Measurements from ENCODE around the gene FAAP20.

The FAAP20 gene

DNA sequence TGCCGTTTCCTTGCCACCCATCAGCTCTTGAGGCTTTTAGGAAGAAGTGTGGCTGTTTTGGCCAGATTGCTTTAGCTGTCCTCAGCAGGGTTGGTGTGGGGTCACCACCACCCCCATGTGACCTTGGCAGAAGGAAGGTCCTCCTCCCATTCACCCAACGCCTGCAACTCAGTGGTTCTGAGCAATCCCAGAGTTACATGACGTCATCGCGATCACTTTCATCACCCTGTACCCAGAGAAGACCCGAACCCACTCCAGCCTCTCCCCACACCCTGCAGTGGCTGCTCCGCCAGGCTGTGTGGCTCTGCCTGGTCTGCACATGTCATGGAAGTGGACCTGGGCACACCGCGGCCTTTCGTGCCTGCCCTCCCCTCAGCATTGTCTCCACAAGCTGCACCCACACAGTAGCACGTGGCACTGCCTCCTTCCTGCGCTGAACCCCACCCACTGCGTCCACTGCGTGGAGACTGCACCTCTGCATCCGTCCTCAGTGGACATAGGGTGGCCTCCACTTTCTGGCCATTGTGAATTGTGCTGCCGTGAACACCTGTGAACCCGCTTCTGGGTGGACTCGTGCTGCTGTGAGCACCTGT, 16.5 kb downstream of the FAAP20 start:
- Histone ChIP-seq H3K79me2 (ENCODE audit: insufficient read depth, low read length) (no peaks in the 10 kb centered on the region), H3K9ac (ENCODE audit: low read depth, low read length) (no peak overlapping the region), H3K4me2 (ENCODE audit: insufficient read depth, low read length) (no peak overlapping the region), H3K4me3 (ENCODE audit: low read depth in 1 of 2, low read length in 2 of 2) (no peak overlapping the region), H3K9me3 (ENCODE audit: insufficient read depth, low read length, severe bottlenecking) (no peaks in the 10 kb centered on the region), H3K27ac (ENCODE audit: low read length) (no peak overlapping the region), H4K20me1 (ENCODE audit: insufficient read depth, low read length) (peaks cover 15% of the 10 kb centered on the region; the same call in 1 of the 2 replicates), H3K4me1 (ENCODE audit: insufficient read depth, low read length) (no peaks in the 10 kb centered on the region), H3K27me3 (ENCODE audit: insufficient read depth, low read length, poor library complexity) (no peaks in the 10 kb centered on the region), H3K36me3 (ENCODE audit: insufficient read depth, low read length) (no peaks in the 10 kb centered on the region), H2AFZ (ENCODE audit: low read depth, low read length) (no peak overlapping the region)
- no peak for ATAC-seq (ENCODE audit: insufficient read depth, low read depth)
- DNase-seq, result no peak
- TF ChIP-seq EZH2 (IDR thresholded peaks at IDR 0.05; ENCODE audit: borderline replicate concordance, low read depth, low read length, severe bottlenecking), result no peak
- TF ChIP-seq, protein P1, sequence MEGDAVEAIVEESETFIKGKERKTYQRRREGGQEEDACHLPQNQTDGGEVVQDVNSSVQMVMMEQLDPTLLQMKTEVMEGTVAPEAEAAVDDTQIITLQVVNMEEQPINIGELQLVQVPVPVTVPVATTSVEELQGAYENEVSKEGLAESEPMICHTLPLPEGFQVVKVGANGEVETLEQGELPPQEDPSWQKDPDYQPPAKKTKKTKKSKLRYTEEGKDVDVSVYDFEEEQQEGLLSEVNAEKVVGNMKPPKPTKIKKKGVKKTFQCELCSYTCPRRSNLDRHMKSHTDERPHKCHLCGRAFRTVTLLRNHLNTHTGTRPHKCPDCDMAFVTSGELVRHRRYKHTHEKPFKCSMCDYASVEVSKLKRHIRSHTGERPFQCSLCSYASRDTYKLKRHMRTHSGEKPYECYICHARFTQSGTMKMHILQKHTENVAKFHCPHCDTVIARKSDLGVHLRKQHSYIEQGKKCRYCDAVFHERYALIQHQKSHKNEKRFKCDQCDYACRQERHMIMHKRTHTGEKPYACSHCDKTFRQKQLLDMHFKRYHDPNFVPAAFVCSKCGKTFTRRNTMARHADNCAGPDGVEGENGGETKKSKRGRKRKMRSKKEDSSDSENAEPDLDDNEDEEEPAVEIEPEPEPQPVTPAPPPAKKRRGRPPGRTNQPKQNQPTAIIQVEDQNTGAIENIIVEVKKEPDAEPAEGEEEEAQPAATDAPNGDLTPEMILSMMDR (IDR thresholded peaks at IDR 0.05; ENCODE audit: borderline replicate concordance, extremely low read depth, low read length, poor library complexity, severe bottlenecking), result no peak

DNA sequence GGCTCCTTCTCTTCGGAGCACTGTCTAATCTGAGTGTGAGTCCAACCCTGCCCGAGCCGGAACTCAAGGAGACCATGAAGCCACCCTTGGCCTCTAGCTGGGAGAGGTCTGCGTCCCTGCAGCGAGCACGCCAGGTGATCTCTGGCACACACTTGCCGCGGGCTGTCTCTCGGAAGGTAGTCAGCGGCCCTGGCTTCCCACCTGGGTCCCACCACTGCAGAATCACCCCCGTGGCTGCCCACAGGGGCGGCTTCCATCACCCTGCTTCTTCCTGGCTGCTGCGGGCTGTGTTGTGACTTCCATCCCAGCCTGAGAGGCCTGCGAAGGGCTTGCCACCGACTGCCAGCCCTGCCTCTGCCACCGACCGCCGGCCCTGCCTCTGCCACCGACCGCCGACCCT, 17.0 kb downstream of the FAAP20 start:
- H3K36me3 ChIP-seq (ENCODE audit: insufficient read depth, low read length), result no peaks in the 10 kb centered on the region
- H3K9ac ChIP-seq (ENCODE audit: low read depth, low read length), result no peak overlapping the region
- DNase-seq (no peak), ATAC-seq (ENCODE audit: insufficient read depth, low read depth) (no peak)
- no peaks in the 10 kb centered on the region for H3K79me2 ChIP-seq (ENCODE audit: insufficient read depth, low read length)
- H3K4me1 ChIP-seq (ENCODE audit: insufficient read depth, low read length), result no peaks in the 10 kb centered on the region
- H3K4me2 ChIP-seq (ENCODE audit: insufficient read depth, low read length), result no peak overlapping the region
- no peak overlapping the region for H3K4me3 ChIP-seq (ENCODE audit: low read depth in 1 of 2, low read length in 2 of 2)
- no peak overlapping the region for H2AFZ ChIP-seq (ENCODE audit: low read depth, low read length)
- H3K9me3 ChIP-seq (ENCODE audit: insufficient read depth, low read length, severe bottlenecking), result no peaks in the 10 kb centered on the region
- no peaks in the 10 kb centered on the region for H3K27me3 ChIP-seq (ENCODE audit: insufficient read depth, low read length, poor library complexity)
- peaks cover 15% of the 10 kb centered on the region; the same call in 1 of the 2 replicates for H4K20me1 ChIP-seq (ENCODE audit: insufficient read depth, low read length)
- no peak for TF ChIP-seq EZH2 (IDR thresholded peaks at IDR 0.05; ENCODE audit: borderline replicate concordance, low read depth, low read length, severe bottlenecking)
- TF ChIP-seq, protein P1 (IDR thresholded peaks at IDR 0.05; ENCODE audit: borderline replicate concordance, extremely low read depth, low read length, poor library complexity, severe bottlenecking), result no peak
- H3K27ac ChIP-seq (ENCODE audit: low read length), result no peak overlapping the region

DNA sequence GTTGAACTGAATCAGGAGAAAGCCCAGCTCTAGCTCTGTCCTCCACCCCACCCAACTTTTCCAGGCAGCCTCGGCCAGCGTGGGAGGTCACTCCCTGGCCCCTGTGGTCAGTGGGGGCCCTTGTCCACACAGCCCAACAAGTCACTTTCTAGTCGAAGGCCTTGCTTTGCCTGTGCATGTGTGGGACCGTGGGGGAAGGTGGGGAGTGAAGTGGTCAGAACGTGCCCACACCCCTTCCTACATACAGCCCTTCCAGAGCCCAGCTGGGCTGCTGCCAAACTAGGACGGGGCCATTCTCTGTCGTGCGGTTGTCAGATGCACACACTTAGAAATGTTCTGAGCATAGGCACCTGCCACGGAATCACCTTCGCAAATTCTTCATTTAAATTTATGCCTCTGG, 18.0 kb downstream of the FAAP20 start:
- ATAC-seq (ENCODE audit: insufficient read depth, low read depth), result no peak
- Histone ChIP-seq H3K9me3 (ENCODE audit: insufficient read depth, low read length, severe bottlenecking) (no peaks in the 10 kb centered on the region), H3K36me3 (ENCODE audit: insufficient read depth, low read length) (no peaks in the 10 kb centered on the region), H4K20me1 (ENCODE audit: insufficient read depth, low read length) (peaks cover 15% of the 10 kb centered on the region; the same call in 1 of the 2 replicates), H3K27me3 (ENCODE audit: insufficient read depth, low read length, poor library complexity) (no peaks in the 10 kb centered on the region), H3K27ac (ENCODE audit: low read length) (no peak overlapping the region), H3K4me2 (ENCODE audit: insufficient read depth, low read length) (no peak overlapping the region), H2AFZ (ENCODE audit: low read depth, low read length) (no peak overlapping the region), H3K4me1 (ENCODE audit: insufficient read depth, low read length) (no peaks in the 10 kb centered on the region), H3K79me2 (ENCODE audit: insufficient read depth, low read length) (no peaks in the 10 kb centered on the region), H3K9ac (ENCODE audit: low read depth, low read length) (no peak overlapping the region), H3K4me3 (ENCODE audit: low read depth in 1 of 2, low read length in 2 of 2) (no peak overlapping the region)
- no peak for DNase-seq
- TF ChIP-seq, protein P1 (IDR thresholded peaks at IDR 0.05; ENCODE audit: borderline replicate concordance, extremely low read depth, low read length, poor library complexity, severe bottlenecking), result no peak
- no peak for TF ChIP-seq EZH2 (IDR thresholded peaks at IDR 0.05; ENCODE audit: borderline replicate concordance, low read depth, low read length, severe bottlenecking)

Data from DND-41 (cell line).